ENCODE measurements around the gene SLC27A3.

SLC27A3 gene

DNA sequence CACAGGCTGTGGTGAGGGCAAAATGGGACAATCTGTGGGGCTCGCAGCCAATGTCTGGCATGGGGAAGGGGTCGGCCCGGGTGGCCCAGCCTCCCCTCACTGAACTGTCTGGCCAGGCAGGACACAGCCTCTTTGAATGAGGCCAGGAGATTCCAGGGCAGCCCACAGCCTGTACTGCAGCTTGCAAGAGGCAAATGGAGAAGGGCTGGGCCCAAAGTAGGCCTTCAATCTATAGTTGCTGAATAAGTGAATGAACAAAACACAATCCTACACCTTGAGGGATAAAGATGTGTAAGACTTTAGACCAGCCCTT is 23.2 kb downstream of the SLC27A3 start:
- Histone ChIP-seq H3K36me3 (replicated peaks in 1 of 2; ENCODE audit: control insufficient read depth in 2 of 2, insufficient read depth in 2 of 2, low read length in 2 of 2) (peaks cover 10 to 61% of the 10 kb centered on the region in 2 donors), H3K4me2 (ENCODE audit: insufficient read depth, low read length, poor library complexity, severe bottlenecking) (no peak overlapping the region), H4K91ac (ENCODE audit: low read depth, low read length, poor library complexity) (no peak overlapping the region), H2AFZ (ENCODE audit: low read length) (no peak overlapping the region), H4K8ac (ENCODE audit: low read depth, low read length) (no peak overlapping the region), H3K4ac (ENCODE audit: low read length) (no peak overlapping the region), H3K27me3 (ENCODE audit: control insufficient read depth in 3 of 3, insufficient read depth in 3 of 3, low read depth in 1 of 3, low read length in 3 of 3) (peaks cover 0 to 2% (median 0%) of the 10 kb centered on the region in 3 experiments), H2BK12ac (ENCODE audit: low read length) (no peak overlapping the region), H3K14ac (ENCODE audit: low read length) (no peak overlapping the region), H3K4me1 (ENCODE audit: control insufficient read depth in 2 of 2, insufficient read depth in 1 of 2, low read depth in 1 of 2, low read length in 2 of 2) (peaks cover 23 to 33% of the 10 kb centered on the region in 2 donors), H3K27ac (replicated peaks; ENCODE audit: low read length) (no peak overlapping the region), H2BK5ac (ENCODE audit: low read length) (peak overlapping the region; percentile 16), H3K9me3 (replicated peaks in 1 of 2; ENCODE audit: control insufficient read depth in 2 of 2, insufficient read depth in 1 of 2, low read depth in 1 of 2, low read length in 2 of 2) (no peaks in the 10 kb centered on the region), H3K23ac (ENCODE audit: low read depth, low read length, poor library complexity) (no peak overlapping the region), H3K4me3 (ENCODE audit: low read length in 2 of 2) (no peak overlapping the region), H2AK5ac (ENCODE audit: low read depth, low read length) (no peak overlapping the region), H2BK120ac (ENCODE audit: low read depth, low read length) (no peak overlapping the region), H3K9ac (ENCODE audit: low read depth, low read length, poor library complexity) (no peak overlapping the region), H3K79me1 (ENCODE audit: low read depth, low read length) (no peaks in the 10 kb centered on the region), H2BK15ac (ENCODE audit: low read length) (no peak overlapping the region), H3K18ac (ENCODE audit: low read length) (peak overlapping the region; percentile 65)
- no peak for DNase-seq (ENCODE audit: low spot score)
- WGBS, 2 donors (ENCODE audit: extremely low coverage in 2 of 2, insufficient read length in 2 of 2, insufficient replicate concordance in 1 of 2), result no CpG with 5 or more reads among the region's 3 CpGs

DNA sequence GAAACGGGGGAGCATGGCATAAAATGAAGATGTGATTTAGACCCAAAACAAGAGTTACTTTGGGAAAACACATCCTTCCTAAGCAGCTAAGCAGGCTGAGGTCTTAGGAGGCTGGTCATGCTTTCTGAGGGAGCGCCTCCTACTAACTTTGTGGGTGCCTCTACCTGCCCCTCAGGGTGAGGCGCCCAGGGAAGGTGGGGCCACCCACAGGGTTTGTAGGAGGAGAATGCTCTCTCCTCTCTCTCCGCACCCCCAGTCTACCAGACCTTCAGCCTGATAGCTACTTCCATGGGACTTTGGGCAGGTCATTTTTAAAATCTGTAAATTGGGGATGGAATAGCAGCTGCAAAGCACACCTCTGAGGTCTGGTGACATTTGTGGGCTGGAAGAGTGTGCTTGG is 23.8 kb downstream of the SLC27A3 start:
- Histone ChIP-seq H2AK5ac (ENCODE audit: low read depth, low read length) (no peak overlapping the region), H3K4me1 (ENCODE audit: control insufficient read depth in 2 of 2, insufficient read depth in 1 of 2, low read depth in 1 of 2, low read length in 2 of 2) (peaks cover 17 to 28% of the 10 kb centered on the region in 2 donors), H3K36me3 (replicated peaks in 1 of 2; ENCODE audit: control insufficient read depth in 2 of 2, insufficient read depth in 2 of 2, low read length in 2 of 2) (peaks cover 10 to 65% of the 10 kb centered on the region in 2 donors), H3K79me1 (ENCODE audit: low read depth, low read length) (no peaks in the 10 kb centered on the region), H3K9ac (ENCODE audit: low read depth, low read length, poor library complexity) (no peak overlapping the region), H3K4me3 (ENCODE audit: low read length in 2 of 2) (no peak overlapping the region), H3K4me2 (ENCODE audit: insufficient read depth, low read length, poor library complexity, severe bottlenecking) (no peak overlapping the region), H2BK15ac (ENCODE audit: low read length) (no peak overlapping the region), H2BK120ac (ENCODE audit: low read depth, low read length) (no peak overlapping the region), H3K4ac (ENCODE audit: low read length) (no peak overlapping the region), H4K91ac (ENCODE audit: low read depth, low read length, poor library complexity) (no peak overlapping the region), H3K23ac (ENCODE audit: low read depth, low read length, poor library complexity) (no peak overlapping the region), H2BK12ac (ENCODE audit: low read length) (no peak overlapping the region), H3K18ac (ENCODE audit: low read length) (no peak overlapping the region), H2AFZ (ENCODE audit: low read length) (no peak overlapping the region), H3K9me3 (replicated peaks in 1 of 2; ENCODE audit: control insufficient read depth in 2 of 2, insufficient read depth in 1 of 2, low read depth in 1 of 2, low read length in 2 of 2) (no peaks in the 10 kb centered on the region), H2BK5ac (ENCODE audit: low read length) (no peak overlapping the region), H4K8ac (ENCODE audit: low read depth, low read length) (no peak overlapping the region), H3K27ac (replicated peaks; ENCODE audit: low read length) (no peak overlapping the region), H3K27me3 (ENCODE audit: control insufficient read depth in 3 of 3, insufficient read depth in 3 of 3, low read depth in 1 of 3, low read length in 3 of 3) (peaks cover 0 to 2% (median 0%) of the 10 kb centered on the region in 3 experiments), H3K14ac (ENCODE audit: low read length) (no peak overlapping the region)
- WGBS, 2 donors (ENCODE audit: extremely low coverage in 2 of 2, insufficient read length in 2 of 2, insufficient replicate concordance in 1 of 2), result no CpG with 5 or more reads among the region's 4 CpGs
- no peak for DNase-seq (ENCODE audit: low spot score)

GRCh38 chr1:153799566-153800465 is 24.6 kb downstream of the SLC27A3 start:
- Histone ChIP-seq H3K79me1 (ENCODE audit: low read depth, low read length) (no peaks in the 10 kb centered on the region), H3K14ac (ENCODE audit: low read length) (no peak overlapping the region), H4K8ac (ENCODE audit: low read depth, low read length) (no peak overlapping the region), H3K4ac (ENCODE audit: low read length) (no peak overlapping the region), H3K27me3 (ENCODE audit: control insufficient read depth in 3 of 3, insufficient read depth in 3 of 3, low read depth in 1 of 3, low read length in 3 of 3) (peaks cover 0 to 2% (median 0%) of the 10 kb centered on the region in 3 experiments), H3K18ac (ENCODE audit: low read length) (peak overlapping the region; percentile 27), H3K36me3 (replicated peaks in 1 of 2; ENCODE audit: control insufficient read depth in 2 of 2, insufficient read depth in 2 of 2, low read length in 2 of 2) (peaks cover 12 to 65% of the 10 kb centered on the region in 2 donors), H2BK5ac (ENCODE audit: low read length) (no peak overlapping the region), H3K9me3 (replicated peaks in 1 of 2; ENCODE audit: control insufficient read depth in 2 of 2, insufficient read depth in 1 of 2, low read depth in 1 of 2, low read length in 2 of 2) (no peaks in the 10 kb centered on the region), H3K9ac (ENCODE audit: low read depth, low read length, poor library complexity) (peak overlapping the region; percentile 50), H3K4me2 (ENCODE audit: insufficient read depth, low read length, poor library complexity, severe bottlenecking) (no peak overlapping the region), H2AFZ (ENCODE audit: low read length) (no peak overlapping the region), H3K4me3 (ENCODE audit: low read length in 2 of 2) (no peak overlapping the region), H2AK5ac (ENCODE audit: low read depth, low read length) (no peak overlapping the region), H2BK15ac (ENCODE audit: low read length) (no peak overlapping the region), H3K27ac (replicated peaks; ENCODE audit: low read length) (no peak overlapping the region), H2BK120ac (ENCODE audit: low read depth, low read length) (no peak overlapping the region), H3K4me1 (ENCODE audit: control insufficient read depth in 2 of 2, insufficient read depth in 1 of 2, low read depth in 1 of 2, low read length in 2 of 2) (peaks cover 10 to 21% of the 10 kb centered on the region in 2 donors), H4K91ac (ENCODE audit: low read depth, low read length, poor library complexity) (no peak overlapping the region), H3K23ac (ENCODE audit: low read depth, low read length, poor library complexity) (peak overlapping the region; percentile 27), H2BK12ac (ENCODE audit: low read length) (no peak overlapping the region)
- no CpG with 5 or more reads among the region's 27 CpGs for WGBS, 2 donors (ENCODE audit: extremely low coverage in 2 of 2, insufficient read length in 2 of 2, insufficient replicate concordance in 1 of 2)
- no peak for DNase-seq (ENCODE audit: low spot score)

- no peak overlapping the region for H3K4me2 ChIP-seq (ENCODE audit: insufficient read depth, low read length, poor library complexity, severe bottlenecking)
- H3K9ac ChIP-seq (ENCODE audit: low read depth, low read length, poor library complexity), result no peak overlapping the region
- H2BK5ac ChIP-seq (ENCODE audit: low read length), result no peak overlapping the region
- no peak overlapping the region for H4K8ac ChIP-seq (ENCODE audit: low read depth, low read length)
- DNase-seq (ENCODE audit: low spot score), result no peak
- no peak overlapping the region for H3K14ac ChIP-seq (ENCODE audit: low read length)
- no peak overlapping the region for H2BK120ac ChIP-seq (ENCODE audit: low read depth, low read length)
- no peak overlapping the region for H3K27ac ChIP-seq (replicated peaks; ENCODE audit: low read length)
- no peaks in the 10 kb centered on the region for H3K9me3 ChIP-seq (replicated peaks in 1 of 2; ENCODE audit: control insufficient read depth in 2 of 2, insufficient read depth in 1 of 2, low read depth in 1 of 2, low read length in 2 of 2)
- no CpG with 5 or more reads among the region's 7 CpGs for WGBS, 2 donors (ENCODE audit: extremely low coverage in 2 of 2, insufficient read length in 2 of 2, insufficient replicate concordance in 1 of 2)
- no peak overlapping the region for H3K18ac ChIP-seq (ENCODE audit: low read length)
- H3K4me3 ChIP-seq (ENCODE audit: low read length in 2 of 2), result no peak overlapping the region
- H3K79me1 ChIP-seq (ENCODE audit: low read depth, low read length), result no peaks in the 10 kb centered on the region
- H2AK5ac ChIP-seq (ENCODE audit: low read depth, low read length), result no peak overlapping the region
- no peak overlapping the region for H2AFZ ChIP-seq (ENCODE audit: low read length)
- H3K27me3 ChIP-seq (ENCODE audit: control insufficient read depth in 3 of 3, insufficient read depth in 3 of 3, low read depth in 1 of 3, low read length in 3 of 3), result peaks cover 0 to 2% (median 0%) of the 10 kb centered on the region in 3 experiments
- no peak overlapping the region for H4K91ac ChIP-seq (ENCODE audit: low read depth, low read length, poor library complexity)
- H2BK15ac ChIP-seq (ENCODE audit: low read length), result no peak overlapping the region
- H2BK12ac ChIP-seq (ENCODE audit: low read length), result no peak overlapping the region
- peaks cover 5 to 16% of the 10 kb centered on the region in 2 donors for H3K4me1 ChIP-seq (ENCODE audit: control insufficient read depth in 2 of 2, insufficient read depth in 1 of 2, low read depth in 1 of 2, low read length in 2 of 2)
- H3K36me3 ChIP-seq (replicated peaks in 1 of 2; ENCODE audit: control insufficient read depth in 2 of 2, insufficient read depth in 2 of 2, low read length in 2 of 2), result peaks cover 12 to 68% of the 10 kb centered on the region in 2 donors
- H3K23ac ChIP-seq (ENCODE audit: low read depth, low read length, poor library complexity), result peak overlapping the region; percentile 6
- H3K4ac ChIP-seq (ENCODE audit: low read length), result no peak overlapping the region
Measured at GRCh38 chr1:153800516-153800915, 25.3 kb downstream of the SLC27A3 start.
